Measurements from ENCODE around the gene CGREF1. TPM values are rescaled to one million over a fixed set of nuclear protein-coding genes. Genes with fewer than 3 reads are reported as not detected.
A peak's percentile ranks its signal among the peaks of the same experiment; 100 is the strongest.
"Not testable (repeated sequence)": the region's sequence is repeated elsewhere in the genome, so short reads cannot be mapped to it uniquely, and the experiment has no call there.

The CGREF1 gene
- total and polyA plus RNA-seq, 3 experiments from 2014 or later = 0.17 to 3.5 (median 2.7) TPM

GRCh38 chr2:27127883-27128667, 9.1 kb upstream of the CGREF1 start:
- Mint-ChIP-seq H3K36me3 (peaks cover 0 to 42% (median 0%) of the 10 kb centered on the region in 3 donors), H3K4me1 (peaks cover 18 to 22% (median 21%) of the 10 kb centered on the region in 3 donors), H3K27me3 (no peaks in the 10 kb centered on the region), H3K9me3 (no peaks in the 10 kb centered on the region), H3K4me3 (no peak overlapping the region), H3K27ac (peak overlapping the region in 1 of 8 donors; percentile 55)
- ChIA-PET POLR2A (no interaction called here), CTCF (interaction anchor here (0.9 kb wide), 1 partner anchor 41 kb away, joined by 3 read pairs; the partner anchor contains the start of gene KHK)
- H3K4me1 ChIP-seq (ENCODE audit: insufficient read depth, low read length) = peaks cover 12% of the 10 kb centered on the region
- no peak for DNase-seq
- H3K36me3 ChIP-seq (ENCODE audit: insufficient read depth, low read length) = peaks cover 15% of the 10 kb centered on the region
- H3K9me3 ChIP-seq (ENCODE audit: low read length) = no peaks in the 10 kb centered on the region
- H3K4me3 ChIP-seq (ENCODE audit: low read length) = no peak overlapping the region
- H3K27me3 ChIP-seq (ENCODE audit: insufficient read depth, low read length, poor library complexity, severe bottlenecking) = no peaks in the 10 kb centered on the region
- H3K27ac ChIP-seq (ENCODE audit: low read depth, low read length) = no peak overlapping the region

GRCh38 chr2:27126252-27126710, 7.4 kb upstream of the CGREF1 start:
- Histone ChIP-seq H3K4me1 (ENCODE audit: insufficient read depth, low read length) (peaks cover 13% of the 10 kb centered on the region), H3K4me3 (ENCODE audit: low read length) (no peak overlapping the region), H3K9me3 (ENCODE audit: low read length) (no peaks in the 10 kb centered on the region), H3K27me3 (ENCODE audit: insufficient read depth, low read length, poor library complexity, severe bottlenecking) (no peaks in the 10 kb centered on the region), H3K27ac (ENCODE audit: low read depth, low read length) (no peak overlapping the region), H3K36me3 (ENCODE audit: insufficient read depth, low read length) (peaks cover 7% of the 10 kb centered on the region)
- H3K4me3 Mint-ChIP-seq = peak overlapping the region in 1 of 7 donors; percentile 50
- peak overlapping the region in 1 of 8 donors; percentile 20 for H3K27ac Mint-ChIP-seq
- DNase-seq = no peak
- POLR2A ChIA-PET = no interaction called here
- peaks cover 15 to 19% (median 15%) of the 10 kb centered on the region in 3 donors for H3K4me1 Mint-ChIP-seq
- CTCF ChIA-PET = interaction anchor here (1.3 kb wide), 1 partner anchor 177 kb away, joined by 4 read pairs; no protein-coding TSS in a partner anchor
- H3K36me3 Mint-ChIP-seq = peaks cover 0 to 27% (median 0%) of the 10 kb centered on the region in 3 donors
- peaks cover 0 to 1% of the 10 kb centered on the region in 2 donors for H3K27me3 Mint-ChIP-seq
- no peaks in the 10 kb centered on the region for H3K9me3 Mint-ChIP-seq

DNA sequence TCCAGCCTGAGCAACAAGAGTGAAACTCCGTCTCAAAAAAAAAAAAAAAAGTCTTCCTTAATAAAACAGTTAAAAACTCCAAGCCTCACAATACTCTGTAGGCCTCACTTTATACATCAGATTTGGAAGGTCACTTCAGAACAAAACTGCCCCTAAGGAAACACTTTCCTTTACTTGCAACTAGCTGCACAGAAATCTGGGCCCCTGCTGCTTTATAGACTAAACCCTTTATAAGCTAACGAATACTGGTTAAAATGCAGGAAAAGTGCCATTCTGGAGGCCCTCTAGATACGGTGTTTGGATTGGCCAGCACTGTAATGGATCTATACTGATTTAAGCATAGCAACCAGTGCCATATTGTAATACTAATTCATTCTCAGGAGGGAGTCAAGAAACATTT, 6.2 kb upstream of the CGREF1 start:
- Histone ChIP-seq H3K27me3 (ENCODE audit: insufficient read depth, low read length, poor library complexity, severe bottlenecking) (no peaks in the 10 kb centered on the region), H3K27ac (ENCODE audit: low read depth, low read length) (no peak overlapping the region), H3K4me1 (ENCODE audit: insufficient read depth, low read length) (peaks cover 13% of the 10 kb centered on the region), H3K9me3 (ENCODE audit: low read length) (no peaks in the 10 kb centered on the region), H3K36me3 (ENCODE audit: insufficient read depth, low read length) (no peaks in the 10 kb centered on the region), H3K4me3 (ENCODE audit: low read length) (no peak overlapping the region)
- peaks cover 13 to 17% (median 15%) of the 10 kb centered on the region in 3 donors for H3K4me1 Mint-ChIP-seq
- ChIA-PET POLR2A (no interaction called here), CTCF (interaction anchor here (1.1 to 2.6 kb wide), 3 partner anchors 8 to 178 kb away, joined by 3 to 24 read pairs (median 4); partner anchors contain the start of gene PREB)
- DNase-seq = no peak
- H3K9me3 Mint-ChIP-seq = no peaks in the 10 kb centered on the region
- peaks cover 2 to 4% of the 10 kb centered on the region in 2 donors for H3K27me3 Mint-ChIP-seq
- peak overlapping the region in 4 of 7 donors; percentile 32 to 95 (median 58) for H3K4me3 Mint-ChIP-seq
- peaks cover 0 to 16% (median 0%) of the 10 kb centered on the region in 3 donors for H3K36me3 Mint-ChIP-seq
- peak overlapping the region in 3 of 8 donors; percentile 12 to 58 (median 15) for H3K27ac Mint-ChIP-seq

GRCh38 chr2:27123302-27124150, 4.6 kb upstream of the CGREF1 start, which contains the start of gene ABHD1:
ABHD1 (plus strand) TSS chr2:27123815; CDS start chr2:27123949, 134 bp downstream.
- no peaks in the 10 kb centered on the region for H3K9me3 Mint-ChIP-seq
- Histone ChIP-seq H3K4me3 (ENCODE audit: low read length) (peak within 1 kb of the TSS; percentile 79), H3K27ac (ENCODE audit: low read depth, low read length) (peak within 1 kb of the TSS; percentile 38), H3K27me3 (ENCODE audit: insufficient read depth, low read length, poor library complexity, severe bottlenecking) (peaks cover 5% of the 10 kb centered on the region), H3K9me3 (ENCODE audit: low read length) (no peaks in the 10 kb centered on the region), H3K4me1 (ENCODE audit: insufficient read depth, low read length) (peaks cover 13% of the 10 kb centered on the region), H3K36me3 (ENCODE audit: insufficient read depth, low read length) (no peaks in the 10 kb centered on the region)
- H3K27ac Mint-ChIP-seq = peak within 1 kb of the TSS; percentile 52 to 97 (median 88)
- ChIA-PET POLR2A (interaction anchor here (1.8 to 2.0 kb wide), 3 partner anchors 10 to 73 kb away, joined by 5 to 27 read pairs (median 9); partner anchors contain the start of genes AGBL5, OST4 and PREB), CTCF (interaction anchor here (1.1 to 2.6 kb wide), 5 partner anchors 9 to 46 kb away, joined by 3 to 24 read pairs (median 4); partner anchors contain the start of genes KHK and PREB)
- peaks cover 20 to 21% (median 20%) of the 10 kb centered on the region in 3 donors for H3K4me1 Mint-ChIP-seq
- DNase-seq = peak; percentile 61 to 74 (median 68)
- H3K27me3 Mint-ChIP-seq = peaks cover 10 to 12% of the 10 kb centered on the region in 2 donors
- peaks cover 0 to 3% (median 0%) of the 10 kb centered on the region in 3 donors for H3K36me3 Mint-ChIP-seq
- peak within 1 kb of the TSS; percentile 91 to 95 (median 93) for H3K4me3 Mint-ChIP-seq

DNA sequence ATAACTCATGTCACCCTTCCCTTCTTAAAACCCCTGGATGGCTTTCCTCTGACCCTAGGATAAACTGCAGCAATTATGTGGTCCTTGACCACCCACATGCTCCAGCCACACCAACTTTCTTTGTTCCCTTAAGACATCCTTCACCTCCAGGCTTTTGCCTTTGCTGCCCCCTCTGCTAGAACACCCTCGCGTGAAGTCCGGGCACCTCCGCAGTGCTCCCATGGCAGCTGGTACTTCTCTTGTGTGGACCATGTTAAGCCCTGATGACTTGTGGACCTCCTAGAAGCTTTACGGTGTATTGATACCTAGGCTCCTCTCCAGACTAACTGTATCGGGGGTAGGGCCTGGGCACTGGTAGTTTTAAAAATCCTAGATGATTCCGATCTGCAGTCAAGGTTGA, 3.9 kb upstream of the CGREF1 start:
- H3K36me3 ChIP-seq (ENCODE audit: insufficient read depth, low read length) = no peaks in the 10 kb centered on the region
- peaks cover 13% of the 10 kb centered on the region for H3K4me1 ChIP-seq (ENCODE audit: insufficient read depth, low read length)
- H3K36me3 Mint-ChIP-seq = peaks cover 0 to 3% (median 0%) of the 10 kb centered on the region in 3 donors
- H3K27me3 ChIP-seq (ENCODE audit: insufficient read depth, low read length, poor library complexity, severe bottlenecking) = peaks cover 11% of the 10 kb centered on the region
- H3K27me3 Mint-ChIP-seq = peaks cover 10 to 18% of the 10 kb centered on the region in 2 donors
- no peak overlapping the region for H3K27ac ChIP-seq (ENCODE audit: low read depth, low read length)
- ChIA-PET POLR2A (interaction anchor here (1.8 to 2.0 kb wide), 3 partner anchors 11 to 72 kb away, joined by 5 to 27 read pairs (median 9); partner anchors contain the start of genes AGBL5, OST4 and PREB), CTCF (interaction anchor here (1.1 to 2.6 kb wide), 5 partner anchors 8 to 47 kb away, joined by 3 to 24 read pairs (median 4); partner anchors contain the start of genes KHK and PREB)
- H3K9me3 Mint-ChIP-seq = no peaks in the 10 kb centered on the region
- H3K4me3 ChIP-seq (ENCODE audit: low read length) = peak overlapping the region; percentile 79
- H3K4me1 Mint-ChIP-seq = peaks cover 20 to 21% (median 20%) of the 10 kb centered on the region in 3 donors
- no peaks in the 10 kb centered on the region for H3K9me3 ChIP-seq (ENCODE audit: low read length)
- peak overlapping the region; percentile 21 to 97 (median 87) for H3K27ac Mint-ChIP-seq
- H3K4me3 Mint-ChIP-seq = peak overlapping the region; percentile 91 to 95 (median 93)
- DNase-seq = no peak

GRCh38 chr2:27121906-27122305, 3.0 kb upstream of the CGREF1 start:
- Histone ChIP-seq H3K9me3 (ENCODE audit: low read length) (no peaks in the 10 kb centered on the region), H3K4me1 (ENCODE audit: insufficient read depth, low read length) (peaks cover 13% of the 10 kb centered on the region), H3K27me3 (ENCODE audit: insufficient read depth, low read length, poor library complexity, severe bottlenecking) (peaks cover 11% of the 10 kb centered on the region), H3K4me3 (ENCODE audit: low read length) (no peak overlapping the region), H3K36me3 (ENCODE audit: insufficient read depth, low read length) (no peaks in the 10 kb centered on the region), H3K27ac (ENCODE audit: low read depth, low read length) (no peak overlapping the region)
- Mint-ChIP-seq H3K27ac (no peak overlapping the region), H3K4me3 (peak overlapping the region in 6 of 7 donors; percentile 29 to 92 (median 61)), H3K9me3 (no peaks in the 10 kb centered on the region), H3K36me3 (peaks cover 0 to 3% (median 0%) of the 10 kb centered on the region in 3 donors), H3K4me1 (peaks cover 20 to 21% (median 20%) of the 10 kb centered on the region in 3 donors), H3K27me3 (peaks cover 15 to 27% of the 10 kb centered on the region in 2 donors)
- DNase-seq = no peak
- ChIA-PET CTCF (no interaction called here), POLR2A (no interaction called here)

- H3K9me3 Mint-ChIP-seq; POLR2A ChIA-PET; H3K27ac ChIP-seq (ENCODE audit: low read depth, low read length); H3K36me3 Mint-ChIP-seq; H3K9me3 ChIP-seq (ENCODE audit: low read length); CTCF ChIA-PET; H3K36me3 ChIP-seq (ENCODE audit: insufficient read depth, low read length); DNase-seq: not testable (repeated sequence)
- peak overlapping the region in 3 of 8 donors; percentile 17 to 71 (median 66) for H3K27ac Mint-ChIP-seq
- peaks cover 11% of the 10 kb centered on the region for H3K27me3 ChIP-seq (ENCODE audit: insufficient read depth, low read length, poor library complexity, severe bottlenecking)
- peak overlapping the region; percentile 70 to 83 (median 76) for H3K4me3 Mint-ChIP-seq
- H3K4me1 Mint-ChIP-seq = peaks cover 20 to 21% (median 20%) of the 10 kb centered on the region in 3 donors
- peaks cover 13% of the 10 kb centered on the region for H3K4me1 ChIP-seq (ENCODE audit: insufficient read depth, low read length)
- H3K4me3 ChIP-seq (ENCODE audit: low read length) = peak overlapping the region; percentile 51
- H3K27me3 Mint-ChIP-seq = peaks cover 19 to 34% of the 10 kb centered on the region in 2 donors
Observed at GRCh38 chr2:27119330-27119670, 372 bp upstream of the CGREF1 start.
